Endothelial cell of umbilical vein (primary cell): Measurements from ENCODE around the gene EPN2.
"Not testable (repeated sequence)": the region's sequence is repeated elsewhere in the genome, so short reads cannot be mapped to it uniquely, and the experiment has no call there.

Source experiments
- EZH2 ChIP-seq: IDR thresholded peaks from 2 replicates; pipeline ENCODE4 v1.6.1; 2012; ENCODE audit warnings: borderline replicate concordance, low read depth, mild to moderate bottlenecking, moderate library complexity, low read length, inconsistent platforms; ENCODE audit not compliant: severe bottlenecking
- FOS ChIP-seq: IDR thresholded peaks from 2 replicates; pipeline ENCODE4 v1.6.1; 2011; ENCODE audit warnings: mild to moderate bottlenecking, low read length, moderate library complexity, borderline replicate concordance; ENCODE audit not compliant: insufficient read depth
- JUN ChIP-seq: IDR thresholded peaks from 2 replicates; pipeline ENCODE4 v1.6.1; 2011; ENCODE audit warnings: borderline replicate concordance, low read depth; ENCODE audit not compliant: insufficient read length, insufficient read depth
- MYC ChIP-seq: IDR thresholded peaks from one replicate; pipeline ENCODE4 v1.6.1; 2011; ENCODE audit warnings: mild to moderate bottlenecking, low read depth, low read length
- POLR2A ChIP-seq: IDR thresholded peaks from 2 replicates; pipeline ENCODE4 v1.6.1; 2012; ENCODE audit warnings: low read depth, mild to moderate bottlenecking, control low read depth, low read length
- POLR2AphosphoS5 ChIP-seq: IDR thresholded peaks from 2 replicates; pipeline ENCODE4 v1.6.1; 2012; ENCODE audit warnings: low read depth, mild to moderate bottlenecking, control low read depth, low read length, moderate library complexity; ENCODE audit not compliant: insufficient read depth
- TF ChIP-seq, protein P1 (sequence below), 2 donors: IDR thresholded peaks; 1 replicate in 1 of 2; 2 replicates in 1 of 2; pipeline ENCODE4 v1.5.1; 2011; ENCODE audit warnings: low read length in 2 of 2, mild to moderate bottlenecking in 2 of 2, moderate library complexity in 2 of 2, control low read depth in 1 of 2, inconsistent platforms in 1 of 2, low read depth in 1 of 2; ENCODE audit not compliant: insufficient read depth in 1 of 2; ENCODE audit errors: extremely low read depth in 1 of 2
- TF ChIP-seq, protein P2 (sequence below): IDR thresholded peaks from 2 replicates; pipeline ENCODE4 v1.6.1; 2011; ENCODE audit not compliant: insufficient read depth, insufficient read length

DNA sequence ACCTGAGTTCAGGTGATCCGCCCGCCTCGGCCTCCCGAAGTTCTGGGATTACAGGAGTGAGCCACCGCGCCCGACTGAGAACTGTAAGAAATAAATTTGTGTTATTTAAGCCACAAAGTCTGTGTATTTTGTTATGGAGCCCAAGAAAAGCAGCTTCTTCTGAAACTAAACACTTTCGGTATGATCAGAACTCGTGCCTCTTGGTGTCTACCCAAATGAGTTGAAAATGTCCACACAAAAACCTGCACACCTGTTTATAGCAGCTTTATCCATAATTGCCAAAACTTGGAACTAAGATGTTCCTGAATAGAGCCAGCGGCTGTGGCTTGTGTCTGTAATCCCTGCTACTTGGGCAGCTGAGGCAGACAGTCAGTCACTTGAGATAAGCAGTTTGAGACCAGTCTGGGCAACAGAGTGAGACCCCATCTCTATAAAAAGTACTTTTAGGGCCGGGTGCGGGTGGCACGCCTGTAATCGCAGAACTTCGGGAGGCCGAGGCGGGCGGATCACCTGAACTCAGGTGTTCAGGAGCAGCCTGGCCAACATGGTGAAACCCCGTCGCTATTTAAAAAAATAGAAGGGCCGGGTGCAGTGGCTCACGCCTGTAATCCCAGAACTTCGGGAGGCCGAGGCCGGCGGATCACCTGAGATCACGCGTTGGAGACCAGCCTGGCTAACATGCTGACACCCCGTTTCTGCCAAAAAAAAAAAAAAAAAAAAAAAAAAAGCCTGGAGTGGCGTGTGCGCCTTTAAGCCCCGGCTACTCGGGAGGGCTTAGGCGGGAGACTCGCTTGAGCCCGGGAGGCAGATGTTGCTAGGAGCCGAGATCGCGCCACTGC, 48.1 kb upstream of the EPN2 start:
- TF ChIP-seq, protein P1, sequence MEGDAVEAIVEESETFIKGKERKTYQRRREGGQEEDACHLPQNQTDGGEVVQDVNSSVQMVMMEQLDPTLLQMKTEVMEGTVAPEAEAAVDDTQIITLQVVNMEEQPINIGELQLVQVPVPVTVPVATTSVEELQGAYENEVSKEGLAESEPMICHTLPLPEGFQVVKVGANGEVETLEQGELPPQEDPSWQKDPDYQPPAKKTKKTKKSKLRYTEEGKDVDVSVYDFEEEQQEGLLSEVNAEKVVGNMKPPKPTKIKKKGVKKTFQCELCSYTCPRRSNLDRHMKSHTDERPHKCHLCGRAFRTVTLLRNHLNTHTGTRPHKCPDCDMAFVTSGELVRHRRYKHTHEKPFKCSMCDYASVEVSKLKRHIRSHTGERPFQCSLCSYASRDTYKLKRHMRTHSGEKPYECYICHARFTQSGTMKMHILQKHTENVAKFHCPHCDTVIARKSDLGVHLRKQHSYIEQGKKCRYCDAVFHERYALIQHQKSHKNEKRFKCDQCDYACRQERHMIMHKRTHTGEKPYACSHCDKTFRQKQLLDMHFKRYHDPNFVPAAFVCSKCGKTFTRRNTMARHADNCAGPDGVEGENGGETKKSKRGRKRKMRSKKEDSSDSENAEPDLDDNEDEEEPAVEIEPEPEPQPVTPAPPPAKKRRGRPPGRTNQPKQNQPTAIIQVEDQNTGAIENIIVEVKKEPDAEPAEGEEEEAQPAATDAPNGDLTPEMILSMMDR (IDR thresholded peaks at IDR 0.05; ENCODE audit: extremely low read depth in 1 of 2, insufficient read depth in 1 of 2, low read depth in 1 of 2, low read length in 2 of 2): not testable (repeated sequence)
- TF ChIP-seq, protein P2, sequence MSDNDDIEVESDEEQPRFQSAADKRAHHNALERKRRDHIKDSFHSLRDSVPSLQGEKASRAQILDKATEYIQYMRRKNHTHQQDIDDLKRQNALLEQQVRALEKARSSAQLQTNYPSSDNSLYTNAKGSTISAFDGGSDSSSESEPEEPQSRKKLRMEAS: not testable (repeated sequence)
- TF ChIP-seq POLR2AphosphoS5, POLR2A, MYC, EZH2, FOS, JUN: not testable (repeated sequence)
